Dermis blood vessel endothelial cell (primary cell): ENCODE data around the gene BRD7. TPM values are rescaled to one million over a fixed set of nuclear protein-coding genes. Genes with fewer than 3 reads are reported as not detected.

Source experiments
- DNase-seq: peaks from one replicate; pipeline ENCODE4 v3.0.0; 2010
- total RNA-seq: library from RNA; depleted of rRNA; stranded (reverse); fragments of >200 nt; gene quantifications from 2 replicates; pipeline ENCODE4 v1.2.3, GENCODE V29; 2014

Gene BRD7
- total RNA-seq, 1 donor from 2014 or later, result 44.6 TPM

- no peak for DNase-seq
Measured at GRCh38 chr16:50388496-50388895, 19.7 kb upstream of the BRD7 start.

- DNase-seq, result no peak
Measured at GRCh38 chr16:50386774-50387173, 18.0 kb upstream of the BRD7 start.

GRCh38 chr16:50386139-50386538 is 17.4 kb upstream of the BRD7 start:
- DNase-seq, result no peak

- no peak for DNase-seq
Measured at GRCh38 chr16:50384500-50385135, 15.8 kb upstream of the BRD7 start.

- peak; percentile 20 for DNase-seq
Measured at GRCh38 chr16:50381679-50382440, 13.1 kb upstream of the BRD7 start.

GRCh38 chr16:50378417-50378816 is 9.6 kb upstream of the BRD7 start:
- no peak for DNase-seq

- no peak for DNase-seq
Measured at GRCh38 chr16:50377001-50377400, 8.2 kb upstream of the BRD7 start.

GRCh38 chr16:50373780-50374179 is 5.0 kb upstream of the BRD7 start:
- no peak for DNase-seq

GRCh38 chr16:50373345-50373701 is 4.5 kb upstream of the BRD7 start:
- no peak for DNase-seq

- DNase-seq, result no peak
Measured at GRCh38 chr16:50372611-50373344, 4.0 kb upstream of the BRD7 start.

GRCh38 chr16:50371936-50372595 is 3.3 kb upstream of the BRD7 start:
- DNase-seq, result peak; percentile 29

- DNase-seq, result no peak
Measured at GRCh38 chr16:50371036-50371716, 2.4 kb upstream of the BRD7 start.

GRCh38 chr16:50369133-50369804 is 481 bp upstream of the BRD7 start:
- DNase-seq, result no peak

- peak; percentile 25 for DNase-seq
Measured at GRCh38 chr16:50367777-50368409, 895 bp downstream of the BRD7 start.

- DNase-seq, result no peak
Measured at GRCh38 chr16:50365791-50366575, 2.8 kb downstream of the BRD7 start.

- no peak for DNase-seq
Measured at GRCh38 chr16:50363656-50364055, 5.1 kb downstream of the BRD7 start.

- DNase-seq, result no peak
Measured at GRCh38 chr16:50360779-50361178, 8.0 kb downstream of the BRD7 start.

- no peak for DNase-seq
Measured at GRCh38 chr16:50360033-50360778, 8.6 kb downstream of the BRD7 start.

GRCh38 chr16:50359626-50360025 is 9.2 kb downstream of the BRD7 start:
- no peak for DNase-seq
